ENCODE results near the gene ZNF705A.
A peak's percentile ranks its signal among the peaks of the same experiment; 100 is the strongest.
"Not testable (repeated sequence)": the region's sequence is repeated elsewhere in the genome, so short reads cannot be mapped to it uniquely, and the experiment has no call there.

The ZNF705A gene

GRCh38 chr12:8183346-8183745 is 26.5 kb downstream of the ZNF705A start:
- H3K4me3 ChIP-seq (ENCODE audit: low read depth in 1 of 5, low read length in 5 of 5); H3K36me3 ChIP-seq (ENCODE audit: control insufficient read depth in 5 of 5, insufficient read depth in 5 of 5, low read length in 5 of 5); H3K9ac ChIP-seq (ENCODE audit: low read length in 5 of 5); H3K27me3 ChIP-seq (ENCODE audit: control insufficient read depth in 5 of 5, insufficient read depth in 4 of 5, low read length in 5 of 5); H3K9me3 ChIP-seq (ENCODE audit: control insufficient read depth in 5 of 5, low read length in 5 of 5); H3K27ac ChIP-seq (ENCODE audit: low read depth, low read length); H3K4me1 ChIP-seq (ENCODE audit: control insufficient read depth in 5 of 5, insufficient read depth in 5 of 5, low read length in 5 of 5): not testable (repeated sequence)

- not testable (repeated sequence) for H3K9ac ChIP-seq (ENCODE audit: low read length in 5 of 5); H3K9me3 ChIP-seq (ENCODE audit: control insufficient read depth in 5 of 5, low read length in 5 of 5); H3K36me3 ChIP-seq (ENCODE audit: control insufficient read depth in 5 of 5, insufficient read depth in 5 of 5, low read length in 5 of 5); H3K4me1 ChIP-seq (ENCODE audit: control insufficient read depth in 5 of 5, insufficient read depth in 5 of 5, low read length in 5 of 5); H3K4me3 ChIP-seq (ENCODE audit: low read depth in 1 of 5, low read length in 5 of 5); H3K27ac ChIP-seq (ENCODE audit: low read depth, low read length); H3K27me3 ChIP-seq (ENCODE audit: control insufficient read depth in 5 of 5, insufficient read depth in 4 of 5, low read length in 5 of 5)
Observed at GRCh38 chr12:8184206-8184605, 27.4 kb downstream of the ZNF705A start.

- not testable (repeated sequence) for H3K36me3 ChIP-seq (ENCODE audit: control insufficient read depth in 5 of 5, insufficient read depth in 5 of 5, low read length in 5 of 5); H3K9ac ChIP-seq (ENCODE audit: low read length in 5 of 5); H3K4me1 ChIP-seq (ENCODE audit: control insufficient read depth in 5 of 5, insufficient read depth in 5 of 5, low read length in 5 of 5); H3K9me3 ChIP-seq (ENCODE audit: control insufficient read depth in 5 of 5, low read length in 5 of 5); H3K27ac ChIP-seq (ENCODE audit: low read depth, low read length); H3K4me3 ChIP-seq (ENCODE audit: low read depth in 1 of 5, low read length in 5 of 5); H3K27me3 ChIP-seq (ENCODE audit: control insufficient read depth in 5 of 5, insufficient read depth in 4 of 5, low read length in 5 of 5)
Observed at GRCh38 chr12:8188088-8188487, 31.3 kb downstream of the ZNF705A start.

DNA sequence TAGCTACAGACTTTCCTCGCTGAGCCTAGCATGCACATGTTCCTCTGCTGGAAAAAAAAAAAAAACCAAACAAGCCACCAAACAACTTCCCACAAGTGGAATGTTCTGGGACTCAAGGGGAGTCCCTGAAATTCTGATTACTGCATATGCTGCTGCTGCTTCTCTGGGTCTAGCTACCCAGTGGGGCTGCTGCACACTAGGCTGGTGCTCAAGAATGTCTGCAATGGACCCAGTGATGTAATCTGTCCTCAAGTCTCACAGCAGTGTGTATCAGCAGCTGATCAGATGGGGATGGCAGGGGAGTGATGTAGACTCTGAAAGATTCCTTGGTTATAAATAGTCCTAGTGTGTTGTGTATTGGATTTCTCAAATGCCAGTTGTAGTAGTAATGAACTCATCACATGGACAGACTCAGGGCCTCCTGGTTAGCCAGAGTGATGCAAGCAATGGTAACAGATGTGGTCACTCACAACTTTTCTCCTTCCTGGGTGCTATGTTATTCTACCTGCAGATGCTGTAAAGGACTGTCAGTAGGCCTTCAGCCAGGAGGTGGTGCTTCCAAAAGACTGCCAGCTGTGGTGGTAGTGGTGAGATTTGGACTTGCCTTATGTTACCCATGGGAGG is 41.0 kb downstream of the ZNF705A start:
- not testable (repeated sequence) for H3K27me3 ChIP-seq (ENCODE audit: control insufficient read depth in 5 of 5, insufficient read depth in 4 of 5, low read length in 5 of 5); H3K36me3 ChIP-seq (ENCODE audit: control insufficient read depth in 5 of 5, insufficient read depth in 5 of 5, low read length in 5 of 5); H3K4me3 ChIP-seq (ENCODE audit: low read depth in 1 of 5, low read length in 5 of 5); H3K4me1 ChIP-seq (ENCODE audit: control insufficient read depth in 5 of 5, insufficient read depth in 5 of 5, low read length in 5 of 5); H3K9me3 ChIP-seq (ENCODE audit: control insufficient read depth in 5 of 5, low read length in 5 of 5); H3K27ac ChIP-seq (ENCODE audit: low read depth, low read length); H3K9ac ChIP-seq (ENCODE audit: low read length in 5 of 5)

- not testable (repeated sequence) for H3K9ac ChIP-seq (ENCODE audit: low read length in 5 of 5); H3K27me3 ChIP-seq (ENCODE audit: control insufficient read depth in 5 of 5, insufficient read depth in 4 of 5, low read length in 5 of 5); H3K36me3 ChIP-seq (ENCODE audit: control insufficient read depth in 5 of 5, insufficient read depth in 5 of 5, low read length in 5 of 5); H3K4me1 ChIP-seq (ENCODE audit: control insufficient read depth in 5 of 5, insufficient read depth in 5 of 5, low read length in 5 of 5); H3K9me3 ChIP-seq (ENCODE audit: control insufficient read depth in 5 of 5, low read length in 5 of 5); H3K4me3 ChIP-seq (ENCODE audit: low read depth in 1 of 5, low read length in 5 of 5); H3K27ac ChIP-seq (ENCODE audit: low read depth, low read length)
Observed at GRCh38 chr12:8218711-8219382, 62.0 kb downstream of the ZNF705A start.

GRCh38 chr12:8221375-8221774 is 64.6 kb downstream of the ZNF705A start:
- H3K27me3 ChIP-seq (ENCODE audit: control insufficient read depth in 5 of 5, insufficient read depth in 4 of 5, low read length in 5 of 5); H3K36me3 ChIP-seq (ENCODE audit: control insufficient read depth in 5 of 5, insufficient read depth in 5 of 5, low read length in 5 of 5); H3K4me1 ChIP-seq (ENCODE audit: control insufficient read depth in 5 of 5, insufficient read depth in 5 of 5, low read length in 5 of 5); H3K27ac ChIP-seq (ENCODE audit: low read depth, low read length); H3K9me3 ChIP-seq (ENCODE audit: control insufficient read depth in 5 of 5, low read length in 5 of 5); H3K9ac ChIP-seq (ENCODE audit: low read length in 5 of 5): not testable (repeated sequence)
- peak overlapping the region in 1 of 5 donors; percentile 22 for H3K4me3 ChIP-seq (ENCODE audit: low read depth in 1 of 5, low read length in 5 of 5)

GRCh38 chr12:8221844-8222243 is 65.0 kb downstream of the ZNF705A start:
- not testable (repeated sequence) for H3K27me3 ChIP-seq (ENCODE audit: control insufficient read depth in 5 of 5, insufficient read depth in 4 of 5, low read length in 5 of 5); H3K27ac ChIP-seq (ENCODE audit: low read depth, low read length); H3K36me3 ChIP-seq (ENCODE audit: control insufficient read depth in 5 of 5, insufficient read depth in 5 of 5, low read length in 5 of 5); H3K9me3 ChIP-seq (ENCODE audit: control insufficient read depth in 5 of 5, low read length in 5 of 5); H3K9ac ChIP-seq (ENCODE audit: low read length in 5 of 5); H3K4me1 ChIP-seq (ENCODE audit: control insufficient read depth in 5 of 5, insufficient read depth in 5 of 5, low read length in 5 of 5)
- peak overlapping the region in 1 of 5 donors; percentile 22 for H3K4me3 ChIP-seq (ENCODE audit: low read depth in 1 of 5, low read length in 5 of 5)

- H3K36me3 ChIP-seq (ENCODE audit: control insufficient read depth in 5 of 5, insufficient read depth in 5 of 5, low read length in 5 of 5); H3K9ac ChIP-seq (ENCODE audit: low read length in 5 of 5); H3K4me1 ChIP-seq (ENCODE audit: control insufficient read depth in 5 of 5, insufficient read depth in 5 of 5, low read length in 5 of 5); H3K9me3 ChIP-seq (ENCODE audit: control insufficient read depth in 5 of 5, low read length in 5 of 5); H3K27ac ChIP-seq (ENCODE audit: low read depth, low read length); H3K27me3 ChIP-seq (ENCODE audit: control insufficient read depth in 5 of 5, insufficient read depth in 4 of 5, low read length in 5 of 5); H3K4me3 ChIP-seq (ENCODE audit: low read depth in 1 of 5, low read length in 5 of 5): not testable (repeated sequence)
Observed at GRCh38 chr12:8222303-8222702, 65.5 kb downstream of the ZNF705A start.

DNA sequence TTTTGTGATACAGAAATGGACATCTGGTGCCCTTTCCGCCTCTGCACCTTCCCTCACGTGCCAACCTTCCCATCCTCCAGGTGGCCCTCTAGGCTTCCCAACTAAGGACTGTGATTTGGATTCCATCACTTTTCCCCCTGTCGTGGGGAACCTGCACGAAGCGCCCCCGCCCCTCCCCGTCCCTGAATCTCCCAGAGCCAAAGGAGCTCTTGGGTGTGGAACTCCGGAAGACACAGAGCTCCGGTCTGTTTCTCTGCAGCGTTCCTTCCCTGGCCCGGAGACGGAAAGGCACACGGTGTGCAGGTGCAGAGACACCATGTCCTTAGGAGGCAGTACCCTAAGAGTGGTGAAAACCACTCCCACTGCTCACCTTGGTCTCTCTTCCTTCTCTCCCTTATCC is 66.8 kb downstream of the ZNF705A start:
- not testable (repeated sequence) for H3K27me3 ChIP-seq (ENCODE audit: control insufficient read depth in 5 of 5, insufficient read depth in 4 of 5, low read length in 5 of 5); H3K36me3 ChIP-seq (ENCODE audit: control insufficient read depth in 5 of 5, insufficient read depth in 5 of 5, low read length in 5 of 5); H3K27ac ChIP-seq (ENCODE audit: low read depth, low read length); H3K9ac ChIP-seq (ENCODE audit: low read length in 5 of 5); H3K9me3 ChIP-seq (ENCODE audit: control insufficient read depth in 5 of 5, low read length in 5 of 5); H3K4me3 ChIP-seq (ENCODE audit: low read depth in 1 of 5, low read length in 5 of 5)
- peaks cover 0 to 16% (median 10%) of the 10 kb centered on the region in 5 donors for H3K4me1 ChIP-seq (ENCODE audit: control insufficient read depth in 5 of 5, insufficient read depth in 5 of 5, low read length in 5 of 5)

- H3K27me3 ChIP-seq (ENCODE audit: control insufficient read depth in 5 of 5, insufficient read depth in 4 of 5, low read length in 5 of 5); H3K9ac ChIP-seq (ENCODE audit: low read length in 5 of 5); H3K27ac ChIP-seq (ENCODE audit: low read depth, low read length); H3K36me3 ChIP-seq (ENCODE audit: control insufficient read depth in 5 of 5, insufficient read depth in 5 of 5, low read length in 5 of 5); H3K9me3 ChIP-seq (ENCODE audit: control insufficient read depth in 5 of 5, low read length in 5 of 5); H3K4me3 ChIP-seq (ENCODE audit: low read depth in 1 of 5, low read length in 5 of 5): not testable (repeated sequence)
- H3K4me1 ChIP-seq (ENCODE audit: control insufficient read depth in 5 of 5, insufficient read depth in 5 of 5, low read length in 5 of 5), result peaks cover 0 to 16% (median 10%) of the 10 kb centered on the region in 5 donors
Observed at GRCh38 chr12:8224782-8225181, 68.0 kb downstream of the ZNF705A start.
